Renal cortical epithelial cell (primary cell): ENCODE measurements around the gene CCNY. TPM values are rescaled to one million over a fixed set of nuclear protein-coding genes. Genes with fewer than 3 reads are reported as not detected.

Source experiments
- DNase-seq: peaks from one replicate; pipeline ENCODE4 v3.0.0-alpha.2; 2011; ENCODE audit warnings: low read depth
- total RNA-seq: library from RNA; depleted of rRNA; stranded (reverse); fragments of >200 nt; gene quantifications from 2 replicates; pipeline ENCODE4 v1.2.3, GENCODE V29; 2014

CCNY gene
- total RNA-seq, 1 donor from 2014 or later, result 59.3 TPM

- DNase-seq, result no peak
Measured at GRCh38 chr10:35558276-35558675, 222.0 kb downstream of the CCNY start.

- no peak for DNase-seq
Measured at GRCh38 chr10:35559416-35559815, 223.1 kb downstream of the CCNY start.

DNA sequence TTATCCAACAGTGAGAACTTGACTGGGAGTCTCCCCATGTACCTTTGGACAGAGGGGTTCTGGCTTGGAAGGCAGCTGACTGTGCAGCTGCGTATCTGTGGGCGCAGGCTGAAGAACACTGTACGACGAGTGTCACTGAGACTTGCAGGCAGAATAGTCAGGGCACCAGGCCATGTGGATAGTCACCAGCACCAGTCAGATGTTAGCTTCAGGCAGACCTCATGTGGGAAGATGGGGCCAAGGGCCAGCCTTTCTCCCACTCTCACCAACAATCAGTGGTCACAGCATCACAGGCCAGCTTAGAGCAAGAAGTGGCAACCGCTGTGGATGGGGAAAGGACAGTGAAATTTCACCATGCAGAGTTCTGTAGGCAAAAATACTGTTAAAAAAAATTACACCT is 225.4 kb downstream of the CCNY start:
- no peak for DNase-seq

GRCh38 chr10:35562427-35562826 is 226.1 kb downstream of the CCNY start:
- DNase-seq, result no peak

- DNase-seq, result peak; percentile 65
Measured at GRCh38 chr10:35563261-35563891, 227.1 kb downstream of the CCNY start.

GRCh38 chr10:35564341-35564968 is 228.1 kb downstream of the CCNY start:
- DNase-seq, result no peak

DNA sequence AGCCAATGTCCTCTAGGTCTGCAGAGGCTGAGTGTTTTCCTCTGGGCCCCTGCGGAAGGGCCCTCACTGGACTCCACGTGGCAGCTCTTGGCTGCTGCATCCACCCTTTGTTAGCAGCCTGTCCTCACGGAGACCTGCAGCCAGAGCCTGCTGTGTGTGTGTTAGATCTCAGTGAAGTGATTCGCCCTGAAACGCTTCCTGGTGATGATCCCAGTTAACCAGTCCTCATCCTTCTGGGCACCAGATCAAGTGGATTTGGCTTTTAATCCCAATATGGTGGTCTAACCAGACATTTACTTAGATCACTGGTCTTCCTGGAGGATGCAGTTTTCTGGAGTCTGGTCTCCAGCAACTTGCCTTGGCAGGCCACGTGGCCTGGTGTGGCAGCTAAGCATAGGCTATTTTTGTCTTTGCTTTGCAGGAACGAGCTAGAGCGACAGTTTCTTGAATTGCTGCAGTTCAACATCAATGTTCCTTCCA is 229.3 kb downstream of the CCNY start:
- no peak for DNase-seq

DNA sequence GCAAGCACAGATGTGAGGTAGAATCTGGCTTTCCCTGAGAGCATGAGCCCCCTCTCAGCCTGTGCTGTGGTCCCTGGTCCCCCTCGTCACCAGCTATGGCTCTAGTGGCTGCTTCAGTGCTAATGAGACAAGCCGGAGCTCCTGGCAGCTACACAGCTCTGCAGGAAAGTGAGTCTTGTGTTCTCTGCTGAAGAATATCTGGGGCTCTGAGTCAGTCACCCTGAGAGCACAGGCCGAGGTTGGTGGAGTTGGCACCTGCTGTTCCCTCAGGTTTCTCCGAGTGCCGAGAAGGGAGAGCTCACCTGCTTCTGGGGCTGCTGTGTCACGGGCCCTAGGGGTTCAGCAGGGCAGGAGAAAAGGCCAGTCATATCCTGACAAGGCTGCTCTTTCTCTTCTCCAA is 231.6 kb downstream of the CCNY start:
- no peak for DNase-seq

DNA sequence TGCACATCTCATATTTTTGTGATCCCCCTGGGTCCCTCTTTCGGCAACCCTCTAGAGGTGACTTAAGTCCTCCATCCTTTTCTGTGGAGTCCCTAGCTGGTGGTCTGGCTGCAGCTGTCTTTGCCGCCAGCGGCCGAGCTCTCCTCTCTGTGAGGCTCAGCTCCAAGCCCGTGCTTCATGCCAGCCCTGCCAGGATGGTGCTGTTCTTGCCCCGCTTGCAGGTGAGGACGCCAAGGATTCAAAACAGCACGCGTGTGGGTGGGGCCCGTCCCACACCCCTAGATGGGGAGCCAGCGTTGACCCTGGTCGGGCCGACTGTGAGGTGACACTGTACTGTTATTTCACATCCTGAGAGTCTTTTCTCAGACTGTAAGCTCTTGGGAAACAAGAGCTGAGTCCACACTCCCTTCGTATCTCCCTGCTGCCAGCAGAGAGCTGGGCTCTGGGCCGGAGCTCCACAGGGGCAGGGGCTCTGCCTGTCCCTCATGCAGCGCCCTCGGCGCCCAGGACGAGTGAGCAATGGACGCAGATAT is 232.2 kb downstream of the CCNY start:
- no peak for DNase-seq

DNA sequence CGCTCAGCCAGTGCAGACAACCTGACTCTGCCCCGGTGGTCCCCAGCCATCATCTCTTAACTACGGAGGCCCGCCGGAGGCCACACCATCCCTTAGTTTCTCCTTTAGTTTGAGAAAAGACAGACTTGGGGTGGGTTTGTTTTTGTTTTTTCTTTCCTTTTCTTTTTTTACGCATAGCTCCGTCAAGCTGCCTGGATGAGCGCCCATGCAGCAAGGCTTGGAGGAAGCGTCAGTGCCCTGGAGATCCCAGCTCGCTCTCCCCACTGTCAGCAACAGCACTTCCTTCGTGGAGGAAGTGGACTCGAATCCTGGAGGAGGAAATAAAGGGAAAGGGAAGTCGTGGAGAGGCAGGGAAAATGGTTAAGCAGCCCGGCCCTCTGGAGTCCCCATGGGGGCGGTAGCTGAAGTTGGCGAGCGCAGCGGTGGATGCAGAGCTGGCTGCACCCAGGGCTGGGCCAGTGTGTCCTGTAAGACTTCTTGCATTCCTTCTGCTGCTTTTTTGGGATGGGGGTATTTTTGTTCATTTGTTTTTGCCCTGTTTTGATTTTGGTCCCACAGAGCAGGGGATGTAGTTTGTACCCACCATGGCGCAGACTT is 232.9 kb downstream of the CCNY start:
- DNase-seq, result no peak

GRCh38 chr10:35569836-35570235 is 233.5 kb downstream of the CCNY start:
- DNase-seq, result no peak

- DNase-seq, result peak; percentile 21
Measured at GRCh38 chr10:35570397-35570796, 234.1 kb downstream of the CCNY start.

GRCh38 chr10:35572583-35572982 is 236.3 kb downstream of the CCNY start:
- DNase-seq, result no peak

DNA sequence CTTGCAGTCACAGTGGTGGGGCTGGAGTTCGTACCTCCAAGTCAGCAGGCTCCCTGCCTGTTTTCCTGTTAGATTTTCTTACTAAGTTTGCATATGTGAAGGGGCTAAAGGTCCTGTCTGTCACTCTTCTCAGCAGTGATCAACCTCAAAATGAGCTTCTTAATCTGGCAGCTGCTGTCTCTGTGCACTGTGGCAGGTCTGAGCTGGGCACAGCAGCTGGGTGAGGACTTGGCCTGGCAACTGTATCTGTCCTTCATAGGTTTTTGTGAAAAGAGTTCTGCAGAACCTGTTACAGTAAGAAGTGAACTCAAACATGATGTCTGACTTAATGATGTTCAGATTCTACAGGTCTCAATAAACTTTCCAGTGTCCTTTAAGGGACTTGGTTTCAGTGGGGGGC is 237.5 kb downstream of the CCNY start:
- DNase-seq, result no peak

DNA sequence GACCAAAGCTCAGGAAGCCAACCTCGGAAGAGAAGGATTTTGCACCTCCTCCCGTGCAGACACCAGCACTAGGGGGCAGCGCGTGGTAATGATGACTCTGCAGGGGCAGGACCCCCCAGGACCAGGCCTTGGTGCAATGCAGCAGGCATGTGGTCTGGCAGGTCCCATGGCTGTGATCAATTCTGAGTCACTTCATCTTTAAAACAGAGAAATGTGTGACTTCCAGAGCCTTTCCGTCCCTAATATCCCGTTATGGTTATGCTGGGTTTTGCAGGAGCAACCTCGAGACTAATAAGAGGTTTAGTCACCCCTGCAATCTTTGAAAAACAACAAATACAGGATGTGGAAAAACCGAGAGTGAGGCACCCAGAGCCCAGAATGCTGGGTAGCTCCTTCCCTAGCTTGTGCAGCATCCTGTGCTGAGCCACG is 238.6 kb downstream of the CCNY start:
- peak; percentile 23 for DNase-seq

DNA sequence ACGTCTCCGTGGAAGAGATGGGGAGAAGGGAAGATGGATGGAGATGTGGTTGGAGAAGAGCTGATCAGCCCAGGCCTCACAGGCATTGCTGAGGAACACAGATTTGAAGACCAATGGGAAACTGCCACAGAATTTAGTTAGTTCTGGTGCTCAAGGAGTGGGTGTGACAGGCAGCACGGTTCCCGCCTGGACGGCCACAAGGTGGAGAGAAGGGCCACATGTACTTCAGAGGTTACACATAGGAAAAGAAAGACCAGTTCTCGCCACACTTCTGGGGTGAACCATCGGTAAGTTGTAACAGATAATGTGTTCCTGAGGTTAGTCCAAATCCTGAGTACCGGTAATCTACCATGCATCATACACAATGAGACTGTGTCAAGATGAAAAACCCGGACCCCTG is 239.3 kb downstream of the CCNY start:
- DNase-seq, result no peak

GRCh38 chr10:35576730-35577129 is 240.4 kb downstream of the CCNY start:
- no peak for DNase-seq

DNA sequence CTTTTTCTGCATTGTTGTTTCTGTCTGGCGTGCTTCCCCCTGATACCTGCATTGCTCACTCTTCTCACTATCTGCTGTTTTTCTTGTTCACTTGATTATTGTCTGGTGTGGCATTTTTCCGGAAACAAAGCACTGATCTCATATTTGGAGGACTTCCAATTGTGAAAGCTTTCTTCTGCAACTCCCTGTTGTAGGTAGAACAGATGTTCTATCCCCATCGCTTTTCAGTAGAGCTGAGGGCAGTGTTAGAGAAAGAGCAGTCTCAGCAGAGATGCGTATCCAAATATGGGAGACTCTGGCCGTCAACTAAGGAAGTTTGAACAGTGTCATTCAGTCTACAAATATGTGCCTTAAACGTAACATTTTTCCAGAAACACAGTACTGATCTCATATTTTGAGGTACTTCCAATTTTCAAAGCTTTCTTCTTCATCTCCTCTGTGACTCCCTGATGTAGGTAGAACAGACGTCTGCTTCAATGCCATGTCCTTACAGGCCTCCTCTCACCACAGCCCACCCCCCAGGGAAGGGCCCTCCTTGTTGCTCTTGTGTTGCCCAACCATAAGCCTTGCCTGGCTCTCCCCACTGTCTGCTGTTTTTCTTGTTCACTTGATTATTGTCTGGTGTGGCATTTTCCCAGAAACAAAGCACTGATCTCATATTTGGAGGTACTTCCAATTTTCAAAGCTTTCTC is 241.8 kb downstream of the CCNY start:
- no peak for DNase-seq

DNA sequence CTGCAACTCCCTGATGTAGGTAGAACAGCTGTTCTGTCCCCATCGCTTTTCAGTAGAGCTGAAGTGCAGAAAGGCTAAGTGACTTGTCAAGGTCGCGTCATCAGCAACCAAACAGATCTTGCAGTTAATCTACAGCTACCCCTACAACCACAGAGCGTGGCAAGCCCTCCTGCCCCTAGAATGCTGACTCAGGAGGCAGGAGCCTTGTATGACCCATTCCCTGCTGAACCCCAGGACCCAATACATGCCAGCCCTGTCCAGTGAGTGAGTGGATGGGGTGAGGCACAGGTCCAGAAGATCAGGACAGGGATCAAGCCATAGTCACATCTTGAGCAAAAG is 242.3 kb downstream of the CCNY start:
- peak; percentile 45 for DNase-seq

GRCh38 chr10:35579116-35579515 is 242.8 kb downstream of the CCNY start:
- no peak for DNase-seq

DNA sequence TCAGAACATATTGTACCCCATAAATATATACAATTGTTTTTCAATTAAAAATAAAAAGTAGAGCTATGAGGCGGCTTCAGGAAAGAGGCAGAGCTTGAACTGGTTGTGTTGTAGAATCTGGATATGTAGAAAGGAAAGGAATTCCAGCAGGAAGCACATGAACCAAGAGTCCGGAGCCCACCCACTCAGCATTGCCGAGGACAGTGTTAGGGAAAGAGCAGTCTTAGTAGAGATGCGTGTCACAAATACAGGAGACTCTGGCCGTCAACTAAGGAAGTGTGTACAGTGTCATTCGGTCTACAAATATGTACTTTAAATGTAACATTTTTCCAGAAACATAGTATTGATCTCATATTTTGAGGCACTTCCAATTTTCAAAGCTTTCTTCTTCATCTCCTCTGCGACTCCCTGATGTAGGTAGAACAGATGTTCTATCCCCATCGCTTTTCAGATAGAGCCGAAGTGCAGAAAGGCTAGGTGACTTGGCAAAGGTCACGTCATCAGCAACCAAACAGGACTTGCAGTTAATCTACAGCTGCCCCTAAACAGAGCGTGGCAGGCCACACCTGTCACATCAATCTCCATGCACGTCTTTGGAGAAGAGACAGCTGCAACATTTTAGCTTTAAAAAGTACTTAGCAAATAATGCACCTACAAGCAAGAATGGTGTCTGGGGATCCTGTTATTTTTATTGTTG is 243.6 kb downstream of the CCNY start:
- no peak for DNase-seq

DNA sequence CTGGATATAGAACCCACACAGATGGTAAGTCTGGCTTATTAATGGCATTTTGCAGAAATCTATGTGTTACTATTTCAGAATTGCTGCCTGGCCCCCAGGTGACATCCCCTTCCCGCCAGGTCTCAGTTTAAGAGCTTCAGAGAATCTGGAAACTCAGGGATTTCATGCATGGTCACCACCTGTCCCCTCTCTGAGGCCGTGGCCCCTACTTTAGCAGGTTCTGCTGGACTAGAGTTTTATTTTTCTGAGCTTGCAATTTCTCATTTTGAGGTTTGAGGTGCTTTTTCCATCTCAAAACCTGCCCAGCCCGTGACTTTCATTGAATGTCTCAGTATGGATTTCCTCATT is 244.1 kb downstream of the CCNY start:
- DNase-seq, result no peak
